ENCODE measurements around the gene NDUFA5. TPM values are rescaled to one million over a fixed set of nuclear protein-coding genes. Genes with fewer than 3 reads are reported as not detected.

NDUFA5 gene
- total and polyA plus RNA-seq, 9 donors: 43.2 to 83.3 (median 63.2) TPM

DNA sequence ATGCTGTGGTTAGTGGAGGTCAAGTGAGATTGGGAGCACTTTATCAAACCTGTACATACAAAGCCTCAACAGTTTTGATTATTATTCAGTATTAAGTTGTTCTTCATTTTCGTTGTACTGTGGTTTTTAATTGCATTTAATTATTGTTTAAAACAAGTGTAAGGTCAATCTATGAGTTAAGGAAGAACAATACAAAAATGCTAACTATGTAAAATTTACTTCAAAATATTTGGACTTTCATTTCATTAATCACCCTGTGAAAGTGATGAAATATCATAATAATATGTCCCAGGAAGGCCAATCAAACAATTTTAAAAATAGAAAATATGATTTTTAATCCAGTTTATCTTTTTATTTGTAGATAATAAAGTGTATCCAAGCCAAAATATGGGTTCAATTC lies 13.6 kb upstream of the NDUFA5 start:
- TF ChIP-seq POLR2A (IDR thresholded peaks at IDR 0.05) (no peak), EP300 (IDR thresholded peaks at IDR 0.05) (no peak)
- TF ChIP-seq, protein P1, sequence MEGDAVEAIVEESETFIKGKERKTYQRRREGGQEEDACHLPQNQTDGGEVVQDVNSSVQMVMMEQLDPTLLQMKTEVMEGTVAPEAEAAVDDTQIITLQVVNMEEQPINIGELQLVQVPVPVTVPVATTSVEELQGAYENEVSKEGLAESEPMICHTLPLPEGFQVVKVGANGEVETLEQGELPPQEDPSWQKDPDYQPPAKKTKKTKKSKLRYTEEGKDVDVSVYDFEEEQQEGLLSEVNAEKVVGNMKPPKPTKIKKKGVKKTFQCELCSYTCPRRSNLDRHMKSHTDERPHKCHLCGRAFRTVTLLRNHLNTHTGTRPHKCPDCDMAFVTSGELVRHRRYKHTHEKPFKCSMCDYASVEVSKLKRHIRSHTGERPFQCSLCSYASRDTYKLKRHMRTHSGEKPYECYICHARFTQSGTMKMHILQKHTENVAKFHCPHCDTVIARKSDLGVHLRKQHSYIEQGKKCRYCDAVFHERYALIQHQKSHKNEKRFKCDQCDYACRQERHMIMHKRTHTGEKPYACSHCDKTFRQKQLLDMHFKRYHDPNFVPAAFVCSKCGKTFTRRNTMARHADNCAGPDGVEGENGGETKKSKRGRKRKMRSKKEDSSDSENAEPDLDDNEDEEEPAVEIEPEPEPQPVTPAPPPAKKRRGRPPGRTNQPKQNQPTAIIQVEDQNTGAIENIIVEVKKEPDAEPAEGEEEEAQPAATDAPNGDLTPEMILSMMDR (IDR thresholded peaks at IDR 0.05): no peak
- intact Hi-C loops (cut with DNase I): no loop called here

DNA sequence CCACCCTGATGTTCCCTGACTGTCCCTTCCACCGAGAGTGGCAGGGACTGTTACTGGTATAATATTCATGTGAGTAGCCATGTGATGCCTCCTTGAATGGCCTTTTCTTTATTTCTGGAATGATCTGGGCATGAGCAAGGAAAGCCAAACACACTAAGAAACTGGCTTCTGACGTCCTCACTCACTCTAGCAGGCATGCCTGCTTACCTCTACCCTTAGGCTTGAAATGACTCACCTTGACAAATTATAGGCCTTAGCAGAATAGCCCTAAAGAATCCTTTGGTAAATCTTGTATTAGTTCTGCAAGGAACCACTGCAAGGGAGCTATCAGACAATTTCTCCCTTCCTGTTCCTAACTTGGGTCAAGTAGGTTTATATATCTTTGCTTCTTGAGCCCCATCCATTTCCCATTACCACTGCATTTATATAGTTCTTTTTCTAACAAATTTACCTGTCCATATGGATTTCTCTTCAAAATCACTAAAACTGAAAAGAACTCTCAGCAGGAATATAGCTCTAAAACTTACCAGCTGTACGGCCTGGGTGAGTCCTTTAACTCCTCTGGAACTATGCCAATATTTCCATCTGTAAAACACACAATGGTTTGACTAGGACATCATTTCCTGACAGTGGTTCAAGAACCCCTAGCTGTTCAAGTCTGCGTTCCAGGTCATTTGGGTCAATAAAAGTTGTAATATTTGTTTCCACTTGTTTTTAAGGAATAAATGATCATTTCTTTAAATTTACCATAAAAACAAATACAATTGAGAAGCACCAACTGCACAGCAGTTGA lies 13.0 kb upstream of the NDUFA5 start:
- intact Hi-C loops (cut with DNase I): no loop called here
- no peaks in the 10 kb centered on the region for H3K36me3 ChIP-seq
- DNase-seq: no peak
- no peak for TF ChIP-seq POLR2A (IDR thresholded peaks at IDR 0.05)
- TF ChIP-seq, protein P1 (IDR thresholded peaks at IDR 0.05): no peak
- no peak for TF ChIP-seq EP300 (IDR thresholded peaks at IDR 0.05)
- H3K9me3 ChIP-seq: no peaks in the 10 kb centered on the region
- no peaks in the 10 kb centered on the region for H3K27me3 ChIP-seq
- WGBS, 3 donors: 52 to 63% (median 58%) methylated on average over 4 of the region's 4 CpGs
- H3K27ac ChIP-seq: no peak overlapping the region
- H3K4me3 ChIP-seq: no peak overlapping the region
- H3K4me1 ChIP-seq (ENCODE audit: insufficient read depth): no peaks in the 10 kb centered on the region

More for the DNA sequence above, 13.6 kb upstream of the NDUFA5 start:
- Histone ChIP-seq H3K36me3 (no peaks in the 10 kb centered on the region), H3K9me3 (no peaks in the 10 kb centered on the region), H3K27me3 (no peaks in the 10 kb centered on the region), H3K27ac (no peak overlapping the region), H3K4me3 (no peak overlapping the region), H3K4me1 (ENCODE audit: insufficient read depth) (no peaks in the 10 kb centered on the region)
- WGBS, 3 donors: 7 to 43% (median 12%) methylated on average over 1 of the region's 1 CpG
- DNase-seq: no peak

DNA sequence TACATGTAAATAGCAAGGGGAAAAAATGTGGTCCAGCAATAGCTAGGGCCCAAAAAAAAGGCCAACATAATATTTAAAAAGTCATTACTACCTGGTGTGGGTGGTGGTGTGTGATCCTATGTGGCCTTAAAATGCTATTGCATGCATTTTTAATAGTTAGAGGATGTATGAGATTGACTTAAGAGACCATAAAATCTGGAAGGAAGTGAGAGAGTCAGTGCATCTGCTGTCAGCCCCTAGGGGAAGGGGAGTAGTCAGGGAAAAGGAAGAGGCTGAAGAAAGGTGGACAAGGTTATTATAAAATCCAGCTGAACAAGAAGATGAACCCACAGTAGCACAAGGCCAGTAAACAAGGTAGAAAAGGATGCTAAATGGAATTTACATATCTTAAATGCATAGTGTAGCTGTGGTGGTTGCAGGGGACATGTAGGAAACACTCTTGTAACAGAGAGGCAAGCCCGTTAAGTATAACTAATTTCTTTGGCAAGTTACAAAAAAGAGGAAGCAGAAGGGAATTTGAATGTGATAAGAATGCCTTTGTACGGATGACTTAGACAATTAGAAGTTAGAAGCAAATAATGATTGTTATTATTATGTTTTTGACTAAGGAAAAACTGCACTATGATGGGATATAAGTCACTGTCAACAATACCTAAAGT lies 11.9 kb upstream of the NDUFA5 start:
- 22 to 30% (median 26%) methylated on average over 2 of the region's 2 CpGs for WGBS, 3 donors
- no peaks in the 10 kb centered on the region for H3K9me3 ChIP-seq
- no peak for DNase-seq
- no peaks in the 10 kb centered on the region for H3K27me3 ChIP-seq
- no peaks in the 10 kb centered on the region for H3K36me3 ChIP-seq
- intact Hi-C loops (cut with DNase I): no loop called here
- TF ChIP-seq EP300 (IDR thresholded peaks at IDR 0.05): no peak
- TF ChIP-seq, protein P1 (IDR thresholded peaks at IDR 0.05): no peak
- no peak for TF ChIP-seq POLR2A (IDR thresholded peaks at IDR 0.05)
- H3K4me1 ChIP-seq (ENCODE audit: insufficient read depth): no peaks in the 10 kb centered on the region
- H3K27ac ChIP-seq: no peak overlapping the region
- no peak overlapping the region for H3K4me3 ChIP-seq

- Histone ChIP-seq H3K4me1 (ENCODE audit: insufficient read depth) (no peaks in the 10 kb centered on the region), H3K9me3 (no peaks in the 10 kb centered on the region), H3K27me3 (no peaks in the 10 kb centered on the region), H3K36me3 (no peaks in the 10 kb centered on the region), H3K27ac (no peak overlapping the region), H3K4me3 (no peak overlapping the region)
- TF ChIP-seq POLR2A (IDR thresholded peaks at IDR 0.05) (no peak), EP300 (IDR thresholded peaks at IDR 0.05) (no peak)
- TF ChIP-seq, protein P1 (IDR thresholded peaks at IDR 0.05): no peak
- DNase-seq: no peak
- intact Hi-C loops (cut with DNase I): no loop called here
Measured at GRCh38 chr7:123562121-123562520, 4.5 kb upstream of the NDUFA5 start.

All from ovary (tissue), 9 donors.